ENCODE results near the gene LRP1B. TPM values are rescaled to one million over a fixed set of nuclear protein-coding genes. Genes with fewer than 3 reads are reported as not detected.

The LRP1B gene
- total RNA-seq, 1 donor from 2014 or later, result 0.08 TPM

- intact Hi-C loops (cut with DNase I), result no loop called here
- DNase-seq (no peak), ATAC-seq (ENCODE audit: poor library complexity) (no peak)
Observed at GRCh38 chr2:140737006-140737405, 1393.8 kb downstream of the LRP1B start.

GRCh38 chr2:140734992-140735391 lies 1395.8 kb downstream of the LRP1B start:
- intact Hi-C loops (cut with DNase I), result no loop called here
- ATAC-seq (ENCODE audit: poor library complexity) (no peak), DNase-seq (no peak)

GRCh38 chr2:140718999-140719398 lies 1411.8 kb downstream of the LRP1B start:
- ATAC-seq (ENCODE audit: poor library complexity), result no peak
- DNase-seq, result no peak
- intact Hi-C loops (cut with DNase I), result no loop called here

GRCh38 chr2:140717481-140717880 lies 1413.3 kb downstream of the LRP1B start:
- ATAC-seq (ENCODE audit: poor library complexity) (no peak), DNase-seq (no peak)
- intact Hi-C loops (cut with DNase I), result no loop called here

GRCh38 chr2:140714586-140714985 lies 1416.2 kb downstream of the LRP1B start:
- no peak for DNase-seq
- no peak for ATAC-seq (ENCODE audit: poor library complexity)
- intact Hi-C loops (cut with DNase I), result no loop called here

GRCh38 chr2:140711867-140712266 lies 1418.9 kb downstream of the LRP1B start:
- ATAC-seq (ENCODE audit: poor library complexity) (no peak), DNase-seq (no peak)
- intact Hi-C loops (cut with DNase I), result no loop called here

- DNase-seq (no peak), ATAC-seq (ENCODE audit: poor library complexity) (no peak)
- intact Hi-C loops (cut with DNase I), result no loop called here
Observed at GRCh38 chr2:140701726-140702125, 1429.1 kb downstream of the LRP1B start.

GRCh38 chr2:140698636-140699035 lies 1432.2 kb downstream of the LRP1B start:
- no peak for DNase-seq
- intact Hi-C loops (cut with DNase I), result no loop called here

GRCh38 chr2:140696449-140696848 lies 1434.4 kb downstream of the LRP1B start:
- no peak for DNase-seq
- intact Hi-C loops (cut with DNase I), result no loop called here
- ATAC-seq (ENCODE audit: poor library complexity), result no peak

More at GRCh38 chr2:140698636-140699035, 1432.2 kb downstream of the LRP1B start:
- ATAC-seq (ENCODE audit: poor library complexity), result no peak

GRCh38 chr2:140695155-140695554 lies 1435.7 kb downstream of the LRP1B start:
- ATAC-seq (ENCODE audit: poor library complexity) (no peak), DNase-seq (no peak)
- intact Hi-C loops (cut with DNase I), result no loop called here

GRCh38 chr2:140687825-140688224 lies 1443.0 kb downstream of the LRP1B start:
- intact Hi-C loops (cut with DNase I), result no loop called here
- no peak for ATAC-seq (ENCODE audit: poor library complexity)
- no peak for DNase-seq

GRCh38 chr2:140683658-140684057 lies 1447.2 kb downstream of the LRP1B start:
- DNase-seq (no peak), ATAC-seq (ENCODE audit: poor library complexity) (no peak)
- intact Hi-C loops (cut with DNase I), result no loop called here

GRCh38 chr2:140680862-140681261 lies 1450.0 kb downstream of the LRP1B start:
- DNase-seq, result no peak
- intact Hi-C loops (cut with DNase I), result no loop called here
- ATAC-seq (ENCODE audit: poor library complexity), result no peak

- intact Hi-C loops (cut with DNase I), result no loop called here
- DNase-seq (no peak), ATAC-seq (ENCODE audit: poor library complexity) (no peak)
Observed at GRCh38 chr2:140679752-140680151, 1451.1 kb downstream of the LRP1B start.

GRCh38 chr2:140669911-140670310 lies 1460.9 kb downstream of the LRP1B start:
- no peak for ATAC-seq (ENCODE audit: poor library complexity)

GRCh38 chr2:140667203-140667602 lies 1463.6 kb downstream of the LRP1B start:
- ATAC-seq (ENCODE audit: poor library complexity), result no peak
- DNase-seq, result no peak
- intact Hi-C loops (cut with DNase I), result no loop called here

More at GRCh38 chr2:140669911-140670310, 1460.9 kb downstream of the LRP1B start:
- intact Hi-C loops (cut with DNase I), result no loop called here
- no peak for DNase-seq

- DNase-seq, result no peak
Observed at GRCh38 chr2:140662504-140662903, 1468.3 kb downstream of the LRP1B start.

GRCh38 chr2:140658760-140659692 lies 1471.8 kb downstream of the LRP1B start:
- DNase-seq, result no peak
- no peak for ATAC-seq (ENCODE audit: poor library complexity)
- intact Hi-C loops (cut with DNase I), result no loop called here

More at GRCh38 chr2:140662504-140662903, 1468.3 kb downstream of the LRP1B start:
- intact Hi-C loops (cut with DNase I), result no loop called here
- no peak for ATAC-seq (ENCODE audit: poor library complexity)

GRCh38 chr2:140657657-140658056 lies 1473.2 kb downstream of the LRP1B start:
- no peak for ATAC-seq (ENCODE audit: poor library complexity)
- no peak for DNase-seq
- intact Hi-C loops (cut with DNase I), result no loop called here

- intact Hi-C loops (cut with DNase I), result no loop called here
Observed at GRCh38 chr2:140654565-140654964, 1476.3 kb downstream of the LRP1B start.

More at GRCh38 chr2:140654565-140654964, 1476.3 kb downstream of the LRP1B start:
- no peak for ATAC-seq (ENCODE audit: poor library complexity)
- no peak for DNase-seq
